Measurements from ENCODE around the gene MED13L. TPM values are rescaled to one million over a fixed set of nuclear protein-coding genes. Genes with fewer than 3 reads are reported as not detected.
A peak's percentile ranks its signal among the peaks of the same experiment; 100 is the strongest.

Gene MED13L
- total RNA-seq, result 100 to 1,000 TPM; 168 to 349 (median 246) TPM

GRCh38 chr12:116277467-116278278 is at the start of gene MED13L:
Gene MED13L, minus strand, starts transcription at chr12:116277693. Its CDS starts 562 bp downstream, at chr12:116277131.
- H3K4me1 ChIP-seq, result peaks cover 21 to 22% of the 10 kb centered on the region in 2 donors
- intact Hi-C loops (cut with DNase I), result loop anchor here (5.0 kb wide), 1 partner anchor 320 kb away; no protein-coding TSS in a partner anchor

GRCh38 chr12:116325336-116325664 is 47.8 kb upstream of the MED13L start:
- Histone ChIP-seq H3K9me3 (no peaks in the 10 kb centered on the region), H3K36me3 (no peaks in the 10 kb centered on the region), H3K27me3 (no peaks in the 10 kb centered on the region), H3K27ac (no peak overlapping the region), H3K4me1 (peaks cover 0 to under 1% of the 10 kb centered on the region in 2 donors), H3K4me3 (replicated peaks in 1 of 3) (no peak overlapping the region)
- TF ChIP-seq POLR2A (IDR thresholded peaks at IDR 0.05), result no peak
- no peak for TF ChIP-seq CTCF (IDR thresholded peaks at IDR 0.05)
- intact Hi-C loops (cut with DNase I), result no loop called here
- 70 to 82% methylated on average over 1 of the region's 1 CpG for WGBS, 2 donors
- DNase-seq, result no peak

More at GRCh38 chr12:116277467-116278278, at the start of gene MED13L:
- TF ChIP-seq CTCF (IDR thresholded peaks at IDR 0.05) (peak in 3 of 6 experiments; percentile 23 to 71 (median 42)), POLR2A (IDR thresholded peaks at IDR 0.05) (peak in 1 of 2 donors; percentile 55)
- Histone ChIP-seq H3K27ac (peak within 1 kb of the TSS; percentile 79 to 93 (median 90)), H3K36me3 (no peaks in the 10 kb centered on the region), H3K27me3 (no peaks in the 10 kb centered on the region), H3K4me3 (replicated peaks in 1 of 3) (peak within 1 kb of the TSS; percentile 13 to 91 (median 49)), H3K9me3 (no peaks in the 10 kb centered on the region)
- peak; percentile 84 to 88 for DNase-seq
- 2 to 8% methylated on average over 9 to 60 of the region's 111 CpGs for WGBS, 2 donors

GRCh38 chr12:116324654-116325335 is 47.3 kb upstream of the MED13L start:
- Histone ChIP-seq H3K4me3 (replicated peaks in 1 of 3) (no peak overlapping the region), H3K27me3 (no peaks in the 10 kb centered on the region), H3K4me1 (peaks cover 3 to 5% of the 10 kb centered on the region in 2 donors), H3K9me3 (no peaks in the 10 kb centered on the region), H3K36me3 (no peaks in the 10 kb centered on the region), H3K27ac (no peak overlapping the region)
- WGBS, 2 donors, result 83 to 91% methylated on average over 4 of the region's 4 CpGs
- intact Hi-C loops (cut with DNase I), result no loop called here
- DNase-seq, result no peak
- TF ChIP-seq POLR2A (IDR thresholded peaks at IDR 0.05) (no peak), CTCF (IDR thresholded peaks at IDR 0.05) (no peak)

- H3K27ac ChIP-seq, result no peak overlapping the region
- intact Hi-C loops (cut with DNase I), result no loop called here
These were observed 46.2 kb upstream of the MED13L start for GRCh38 chr12:116323406-116324386.

More at GRCh38 chr12:116323406-116324386, 46.2 kb upstream of the MED13L start:
- H3K9me3 ChIP-seq, result no peaks in the 10 kb centered on the region
- H3K27me3 ChIP-seq, result no peaks in the 10 kb centered on the region
- H3K36me3 ChIP-seq, result no peaks in the 10 kb centered on the region
- peaks cover 10 to 16% of the 10 kb centered on the region in 2 donors for H3K4me1 ChIP-seq
- DNase-seq, result no peak
- TF ChIP-seq POLR2A (IDR thresholded peaks at IDR 0.05) (no peak), CTCF (IDR thresholded peaks at IDR 0.05) (no peak)
- WGBS, 2 donors, result 92 to 94% methylated on average over 10 of the region's 10 CpGs
- H3K4me3 ChIP-seq (replicated peaks in 1 of 3), result no peak overlapping the region

Data from thyroid gland (tissue), 4 donors.